PC-3 (cell line): ENCODE results near the gene OR1I1. TPM values are rescaled to one million over a fixed set of nuclear protein-coding genes. Genes with fewer than 3 reads are reported as not detected.
A peak's percentile ranks its signal among the peaks of the same experiment; 100 is the strongest.

Source experiments
- ATAC-seq: fragments of 200-7000 bp; cut with Tn5 transposase; 2 replicates; pipeline ENCODE4 v1.9.1; 2020; ENCODE audit warnings: mild to moderate bottlenecking, moderate library complexity
- BruUV-seq: library from RNA; stranded (reverse); fragments of 400-500 nt; replicated peaks from 2 replicates; lab custom pipeline; 2021; lab: Mats Ljungman, UMichigan
- CTCF ChIA-PET: fragments of 300-600 bp; sonication (Branson Sonifier 250); formaldehyde crosslinking; loops from one replicate; lab custom pipeline; 2022; ENCODE audit warnings: antibody characterized with exemption; lab: Charles Lee
- POLR2A ChIA-PET: fragments of 300-600 bp; sonication (Branson Sonifier 250); formaldehyde crosslinking; loops from one replicate; lab custom pipeline; 2022; ENCODE audit warnings: antibody characterized with exemption; ENCODE audit not compliant: unreplicated experiment; lab: Charles Lee
- DNase-seq: peaks from one replicate; pipeline ENCODE4 v3.0.0-alpha.2; 2015
- H2AFZ ChIP-seq: fragments of 300-600 bp; sonication (generic); 2 replicates; pipeline ENCODE4 v1.6.0; 2016; ENCODE audit warnings: antibody characterized with exemption, low read length
- H3F3A ChIP-seq: fragments of 300-600 bp; sonication (generic); one replicate; pipeline ENCODE4 v1.6.0; 2017; ENCODE audit warnings: antibody characterized with exemption, low read length, control low read depth, mild to moderate bottlenecking; ENCODE audit not compliant: unreplicated experiment
- H3K27ac ChIP-seq: fragments of 300-600 bp; sonication (generic); 2 replicates; pipeline ENCODE4 v1.5.1; 2016; ENCODE audit warnings: mild to moderate bottlenecking, low read length
- H3K27me3 ChIP-seq: fragments of 300-600 bp; sonication (generic); 2 replicates; pipeline ENCODE4 v1.6.1; 2016; ENCODE audit warnings: low read length, mixed read lengths
- H3K36me3 ChIP-seq: fragments of 300-600 bp; sonication (generic); 2 replicates; pipeline ENCODE4 v1.6.1; 2016; ENCODE audit warnings: low read depth, mixed run types, low read length, mixed read lengths
- H3K4me1 ChIP-seq: fragments of 300-600 bp; sonication (generic); 2 replicates; pipeline ENCODE4 v1.5.1; 2016; ENCODE audit warnings: low read length; ENCODE audit not compliant: insufficient read depth
- H3K4me2 ChIP-seq: fragments of 300-600 bp; sonication (generic); 2 replicates; pipeline ENCODE4 v1.6.0; 2016; ENCODE audit warnings: low read length
- H3K4me3 ChIP-seq: fragments of 300-600 bp; sonication (generic); 2 replicates; pipeline ENCODE4 v1.5.1; 2016; ENCODE audit warnings: mild to moderate bottlenecking, low read length, mixed read lengths
- H3K79me2 ChIP-seq: fragments of 300-600 bp; sonication (generic); 2 replicates; pipeline ENCODE4 v1.6.1; 2017; ENCODE audit warnings: low read length, mixed read lengths
- H3K9ac ChIP-seq: fragments of 300-600 bp; sonication (generic); 2 replicates; pipeline ENCODE4 v1.6.0; 2016; ENCODE audit warnings: mild to moderate bottlenecking, low read length
- H3K9me2 ChIP-seq: fragments of 300-600 bp; sonication (generic); replicated peaks from 2 replicates; pipeline ENCODE4 v1.6.1; 2016; ENCODE audit warnings: mixed run types, low read length, mixed read lengths
- H3K9me3 ChIP-seq: fragments of 300-600 bp; sonication (generic); 2 replicates; pipeline ENCODE4 v1.6.1; 2016; ENCODE audit warnings: low read length, mixed read lengths
- H4K20me1 ChIP-seq: fragments of 300-600 bp; sonication (generic); 2 replicates; pipeline ENCODE4 v1.6.1; 2016; ENCODE audit warnings: low read length, mixed read lengths
- CTCF ChIP-seq: fragments of 300-600 bp; sonication (generic); conservative IDR thresholded peaks from 2 replicates; pipeline ENCODE4 v1.5.1; 2017; ENCODE audit warnings: antibody characterized with exemption, low read depth, mild to moderate bottlenecking, low read length
- EZH2 ChIP-seq: fragments of 300-600 bp; sonication (generic); IDR thresholded peaks from one replicate; pipeline ENCODE4 v1.6.1; 2017; ENCODE audit warnings: antibody characterized with exemption, mild to moderate bottlenecking, low read length; ENCODE audit not compliant: unreplicated experiment
- EZH2phosphoT487 ChIP-seq: fragments of 300-600 bp; sonication (generic); IDR thresholded peaks from 2 replicates; pipeline ENCODE4 v1.6.1; 2018; ENCODE audit warnings: mild to moderate bottlenecking, antibody characterized with exemption, low read length, borderline replicate concordance
- intact Hi-C: fragments of 100-400 bp; cut with micrococcal nuclease; formaldehyde crosslinking; loops from 2 replicates; pipeline ENCODE4 v1.9.0; 2023
- total RNA-seq: library from RNA; depleted of rRNA; stranded (reverse); fragments of >200 nt; gene quantifications from 2 replicates; pipeline ENCODE4 v1.2.3, GENCODE V29; 2014

The OR1I1 gene
- total RNA-seq, 1 experiment from 2014 or later: not detected

GRCh38 chr19:15045506-15045905 lies 36.5 kb upstream of the OR1I1 start:
- H3K4me2 ChIP-seq: no peak overlapping the region
- H3K9me2 ChIP-seq: no peaks in the 10 kb centered on the region
- H3K9ac ChIP-seq: no peak overlapping the region
- H3K27ac ChIP-seq: no peak overlapping the region
- ChIA-PET CTCF (no interaction called here), POLR2A (no interaction called here)
- no peak overlapping the region for H3K4me3 ChIP-seq
- no peak for ATAC-seq
- no peak for DNase-seq
- H3K27me3 ChIP-seq: no peaks in the 10 kb centered on the region
- TF ChIP-seq EZH2 (no peak), CTCF (no peak), EZH2phosphoT487 (no peak)
- no peaks in the 10 kb centered on the region for H4K20me1 ChIP-seq
- H3K79me2 ChIP-seq: no peaks in the 10 kb centered on the region
- H2AFZ ChIP-seq: no peak overlapping the region
- no TSS peak for BruUV-seq
- H3K9me3 ChIP-seq: no peaks in the 10 kb centered on the region
- H3F3A ChIP-seq: no peaks in the 10 kb centered on the region
- peaks cover 19% of the 10 kb centered on the region for H3K4me1 ChIP-seq
- intact Hi-C loops: no loop called here
- H3K36me3 ChIP-seq: no peaks in the 10 kb centered on the region

- Histone ChIP-seq H3K4me2 (no peak overlapping the region), H3F3A (no peaks in the 10 kb centered on the region), H3K36me3 (no peaks in the 10 kb centered on the region), H3K27ac (no peak overlapping the region), H3K9ac (no peak overlapping the region), H3K4me1 (peaks cover 19% of the 10 kb centered on the region), H3K9me3 (no peaks in the 10 kb centered on the region), H3K4me3 (no peak overlapping the region), H2AFZ (no peak overlapping the region), H3K27me3 (no peaks in the 10 kb centered on the region), H3K9me2 (no peaks in the 10 kb centered on the region), H3K79me2 (no peaks in the 10 kb centered on the region), H4K20me1 (no peaks in the 10 kb centered on the region)
- ATAC-seq: no peak
- no TSS peak for BruUV-seq
- ChIA-PET CTCF (no interaction called here), POLR2A (no interaction called here)
- intact Hi-C loops: no loop called here
- no peak for DNase-seq
- no peak for TF ChIP-seq EZH2phosphoT487
- no peak for TF ChIP-seq EZH2
- no peak for TF ChIP-seq CTCF
These were observed 34.3 kb upstream of the OR1I1 start for GRCh38 chr19:15047680-15048079.

GRCh38 chr19:15048128-15048527 lies 33.9 kb upstream of the OR1I1 start:
- CTCF ChIA-PET: no interaction called here
- Histone ChIP-seq H3K27me3 (no peaks in the 10 kb centered on the region), H3K4me3 (no peak overlapping the region), H3K4me1 (peaks cover 19% of the 10 kb centered on the region), H3K9ac (no peak overlapping the region), H3K9me3 (no peaks in the 10 kb centered on the region), H3K79me2 (no peaks in the 10 kb centered on the region), H3K9me2 (no peaks in the 10 kb centered on the region), H3K27ac (no peak overlapping the region), H3K36me3 (no peaks in the 10 kb centered on the region), H3K4me2 (peak overlapping the region; percentile 40), H3F3A (no peaks in the 10 kb centered on the region), H2AFZ (peak overlapping the region; percentile 63; the same call in 1 of the 2 replicates), H4K20me1 (no peaks in the 10 kb centered on the region)
- DNase-seq (no peak), ATAC-seq (no peak)
- POLR2A ChIA-PET: no interaction called here
- BruUV-seq: no TSS peak
- no peak for TF ChIP-seq EZH2
- no peak for TF ChIP-seq EZH2phosphoT487
- TF ChIP-seq CTCF: no peak
- intact Hi-C loops: no loop called here
